Endometrial microvascular endothelial cells (primary cell): ENCODE data around the gene OPN1SW. TPM values are rescaled to one million over a fixed set of nuclear protein-coding genes. Genes with fewer than 3 reads are reported as not detected.

Experiments used
- in situ Hi-C: cut with HindIII; loops from 2 replicates; pipeline ENCODE4 v1.10.0; 2017; ENCODE audit warnings: low sequenced_read_pairs, low pct_unique_long_range_greater_than_20kb; ENCODE audit errors: inconsistent ontology term
- total RNA-seq: library from RNA; depleted of rRNA; stranded (reverse); fragments of >200 nt; gene quantifications from one replicate; pipeline ENCODE4 v1.2.3, GENCODE V29; 2015; ENCODE audit errors: inconsistent ontology term

The OPN1SW gene
- total RNA-seq, 1 donor from 2014 or later: not detected

GRCh38 chr7:128739990-128740682, 35.5 kb downstream of the OPN1SW start:
- in situ Hi-C loops: no loop called here

GRCh38 chr7:128739048-128739962, 36.3 kb downstream of the OPN1SW start, which contains the start of gene CALU:
Gene CALU (plus strand): TSS chr7:128739359. CDS start chr7:128748584, 9,225 bp downstream.
- in situ Hi-C loops: no loop called here

- in situ Hi-C loops: no loop called here
Measured at GRCh38 chr7:128738570-128739047, 37.0 kb downstream of the OPN1SW start.

GRCh38 chr7:128737867-128738385, 37.7 kb downstream of the OPN1SW start:
- in situ Hi-C loops: no loop called here

GRCh38 chr7:128737441-128737840, 38.2 kb downstream of the OPN1SW start:
- in situ Hi-C loops: no loop called here

- in situ Hi-C loops: no loop called here
Measured at GRCh38 chr7:128735436-128735835, 40.2 kb downstream of the OPN1SW start.

GRCh38 chr7:128734890-128735289, 40.7 kb downstream of the OPN1SW start:
- in situ Hi-C loops: no loop called here

- in situ Hi-C loops: no loop called here
Measured at GRCh38 chr7:128733278-128733645, 42.3 kb downstream of the OPN1SW start.

GRCh38 chr7:128732521-128733277, 42.9 kb downstream of the OPN1SW start:
- in situ Hi-C loops: no loop called here

GRCh38 chr7:128731184-128731583, 44.4 kb downstream of the OPN1SW start:
- in situ Hi-C loops: no loop called here

- in situ Hi-C loops: no loop called here
Measured at GRCh38 chr7:128729494-128729893, 46.1 kb downstream of the OPN1SW start.

GRCh38 chr7:128728598-128728997, 47.0 kb downstream of the OPN1SW start:
- in situ Hi-C loops: no loop called here

GRCh38 chr7:128727239-128727638, 48.4 kb downstream of the OPN1SW start:
- in situ Hi-C loops: no loop called here

GRCh38 chr7:128726737-128727072, 48.9 kb downstream of the OPN1SW start:
- in situ Hi-C loops: no loop called here

GRCh38 chr7:128726059-128726736, 49.4 kb downstream of the OPN1SW start:
- in situ Hi-C loops: no loop called here

GRCh38 chr7:128725531-128725930, 50.1 kb downstream of the OPN1SW start:
- in situ Hi-C loops: no loop called here

GRCh38 chr7:128724743-128725142, 50.9 kb downstream of the OPN1SW start:
- in situ Hi-C loops: no loop called here
